Measurements from ENCODE around the gene C2orf78.

The C2orf78 gene

DNA sequence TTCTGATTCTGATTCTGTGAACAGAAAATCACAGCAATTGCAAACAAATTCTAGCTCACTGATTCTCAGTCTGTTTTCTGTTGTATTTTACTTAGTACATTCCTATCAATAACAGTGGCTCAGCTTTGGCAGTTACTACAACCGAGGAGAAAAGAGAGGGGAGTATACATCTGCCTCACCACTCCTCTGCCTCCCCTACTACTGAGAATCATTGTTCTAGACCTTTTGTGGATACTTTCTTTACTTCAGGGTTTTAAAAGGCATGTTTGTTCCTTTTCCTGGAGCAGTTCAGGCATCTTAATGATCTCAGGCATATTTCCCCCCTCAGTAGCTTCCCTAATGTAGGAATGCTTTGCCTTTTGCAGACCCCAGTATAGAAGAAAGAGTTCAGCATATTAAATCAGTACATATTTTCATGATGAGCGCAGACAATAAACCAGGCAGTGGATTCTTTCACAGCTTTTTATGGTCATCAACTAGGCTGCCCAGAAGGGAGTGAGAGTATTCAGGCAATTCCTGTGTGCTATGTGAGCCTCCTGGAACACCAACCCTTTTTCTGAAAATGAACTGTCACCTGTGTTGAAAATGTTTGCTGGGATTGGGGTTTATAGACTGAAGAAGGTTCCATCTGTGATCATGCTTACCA is 55.0 kb downstream of the C2orf78 start:
- no peak for DNase-seq

DNA sequence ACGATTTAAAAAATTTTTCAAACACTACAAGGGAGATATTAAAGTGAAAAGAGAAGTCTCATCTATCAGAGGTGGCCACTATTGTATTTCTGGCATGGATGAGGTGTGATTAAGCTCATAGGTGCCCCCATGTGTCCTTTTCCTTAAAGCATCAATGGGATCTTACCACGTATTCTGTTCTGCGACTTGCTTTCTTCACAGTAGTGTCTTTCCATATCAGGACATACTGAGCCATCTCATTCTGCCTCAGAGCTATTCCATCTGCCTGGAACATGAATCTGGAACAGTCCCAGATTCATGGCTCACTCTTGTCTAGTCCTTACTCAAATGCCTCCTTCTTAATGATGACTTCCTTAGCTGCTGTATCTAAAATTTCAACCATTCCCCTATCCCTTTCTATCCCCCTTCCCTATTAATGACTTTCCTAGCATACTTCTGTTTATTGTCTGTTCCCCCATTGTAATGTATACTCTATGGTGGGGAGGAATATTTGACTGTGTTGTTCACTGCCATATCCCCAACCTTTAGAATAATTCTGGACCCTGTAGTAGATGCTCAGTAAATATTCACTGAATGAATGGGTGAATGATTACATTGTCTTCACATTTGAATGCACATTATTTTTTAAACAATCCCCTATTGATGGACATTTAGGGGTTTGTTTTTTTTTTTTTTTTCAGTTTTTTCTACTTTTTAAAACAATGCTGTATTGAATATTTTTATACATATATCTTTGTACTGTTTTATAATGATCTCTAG is 55.8 kb downstream of the C2orf78 start:
- no peak for DNase-seq

DNA sequence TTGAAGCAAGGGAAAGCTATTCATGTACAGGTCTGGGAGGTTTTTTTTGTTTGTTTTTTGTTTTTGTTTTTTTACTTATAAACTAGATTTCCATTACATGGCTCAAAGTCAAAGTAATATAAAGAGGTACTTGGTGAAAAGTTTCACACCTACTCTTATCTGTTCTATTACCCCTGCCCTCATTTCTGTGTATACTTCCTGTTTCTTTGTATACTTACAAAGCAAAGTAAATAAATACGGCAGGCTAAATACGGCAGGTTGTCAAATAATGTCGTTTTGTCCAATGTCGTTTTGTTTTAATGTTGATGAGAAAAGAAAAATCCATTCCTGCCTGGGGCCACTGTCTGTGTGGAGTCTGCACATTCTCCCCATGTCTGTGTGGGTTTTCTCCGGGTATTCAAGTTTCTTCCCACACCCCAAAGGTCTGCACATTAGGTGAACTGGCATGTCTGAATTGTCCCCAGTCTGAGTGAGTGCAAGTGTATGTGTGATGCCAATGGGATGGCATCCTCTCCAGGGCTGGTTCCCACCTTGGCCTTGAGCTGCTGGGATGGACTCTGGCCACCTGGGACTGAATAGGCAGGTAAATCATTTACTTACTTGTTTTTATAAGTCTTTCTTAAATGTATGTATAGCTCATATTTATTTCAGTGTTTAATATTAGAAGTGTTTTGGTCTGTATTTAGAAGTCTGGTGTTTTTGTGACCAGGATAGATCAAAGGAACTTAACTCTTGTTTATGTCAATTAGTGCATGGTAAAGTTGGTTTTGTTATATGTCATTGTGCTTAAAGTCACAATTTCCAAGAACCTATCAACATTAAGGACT is 58.1 kb downstream of the C2orf78 start:
- DNase-seq, result no peak

DNA sequence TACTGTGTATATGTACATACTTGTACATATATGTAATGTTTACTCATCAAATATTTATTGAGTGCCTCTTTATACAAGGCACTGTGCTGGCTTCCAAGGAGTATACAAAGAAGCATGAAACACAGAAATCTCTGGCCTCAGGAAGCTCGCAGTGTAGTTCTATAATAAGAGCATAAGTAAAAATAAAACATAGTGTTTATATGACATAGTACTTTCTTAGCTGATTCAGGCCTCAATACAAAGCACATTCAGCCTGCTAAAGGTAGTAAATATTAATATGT is 58.7 kb downstream of the C2orf78 start:
- no peak for DNase-seq

DNA sequence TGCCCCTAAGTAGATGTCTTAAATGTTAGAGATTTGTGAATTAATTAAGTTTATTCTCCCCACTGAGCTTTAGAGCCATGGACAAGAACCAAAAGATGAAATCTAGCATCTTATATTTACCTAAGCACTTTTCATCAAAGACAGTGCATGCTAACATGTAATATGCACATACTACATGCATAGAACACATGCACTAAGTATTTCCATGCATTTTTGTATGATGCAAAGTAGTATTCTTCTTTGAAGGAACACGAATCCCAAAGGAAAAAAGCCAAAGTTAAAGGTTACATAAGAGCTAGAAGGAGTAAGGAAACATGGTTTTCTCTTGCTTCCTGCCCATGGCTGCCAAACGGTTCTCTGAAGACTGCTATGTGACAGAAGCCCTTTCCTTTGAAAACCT is 60.1 kb downstream of the C2orf78 start:
- no peak for DNase-seq

DNA sequence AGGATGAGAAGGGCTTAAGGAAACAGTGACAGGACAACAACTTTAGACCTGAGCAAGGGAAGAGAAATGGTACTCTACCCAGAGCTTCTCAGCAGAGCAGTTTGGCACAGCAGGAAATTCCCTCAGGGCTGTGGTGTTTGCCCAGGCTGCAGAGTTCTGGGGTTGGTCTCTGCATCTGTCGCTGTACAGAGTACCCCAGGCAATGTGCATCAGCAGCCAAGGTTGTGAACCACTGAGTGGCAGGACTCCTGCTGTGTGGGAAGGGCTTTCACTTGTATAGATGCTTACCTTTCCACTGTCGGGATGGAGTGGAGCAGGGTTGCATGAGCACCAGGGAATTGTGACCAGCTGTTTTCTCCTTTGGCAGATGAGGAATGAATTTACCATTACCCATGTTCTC is 66.0 kb downstream of the C2orf78 start:
- DNase-seq, result no peak

DNA sequence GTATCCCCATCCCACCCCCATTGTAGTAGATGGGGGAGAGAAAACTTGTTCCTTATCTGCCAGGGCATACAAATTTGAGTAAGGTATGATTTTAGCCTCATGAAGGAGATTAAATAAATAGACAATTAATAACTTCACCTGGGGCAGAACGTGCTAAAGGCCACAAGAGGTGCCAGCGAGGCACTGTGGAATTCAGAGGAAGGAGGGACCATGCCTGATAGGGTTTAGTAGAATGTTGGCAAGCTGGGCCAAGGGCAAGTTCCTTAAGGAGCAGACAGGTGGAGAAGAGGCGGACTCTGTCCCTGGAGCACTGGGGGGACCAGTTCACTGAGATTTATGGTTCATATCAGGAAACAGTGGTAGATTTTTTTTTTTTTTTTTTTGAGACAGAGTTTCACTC is 67.3 kb downstream of the C2orf78 start:
- DNase-seq, result no peak

DNA sequence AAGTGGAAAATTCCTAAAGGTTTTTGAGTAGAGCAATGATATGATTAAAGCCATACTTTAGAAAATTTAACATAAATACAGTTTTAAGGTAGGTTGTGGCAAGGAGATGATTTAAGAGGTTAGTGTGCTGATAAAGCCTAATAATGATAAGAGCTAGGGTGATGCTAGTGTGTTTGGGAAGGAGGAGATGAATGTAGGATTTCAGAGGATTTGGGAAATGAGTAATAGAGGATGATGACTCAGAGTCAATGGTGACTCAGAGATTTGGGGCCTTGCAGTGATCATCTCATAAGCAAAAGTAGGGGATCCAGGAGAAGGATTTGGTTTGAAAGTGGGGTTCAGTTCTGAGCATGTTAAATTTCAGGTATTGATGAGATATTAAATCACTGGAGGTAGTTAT is 68.0 kb downstream of the C2orf78 start:
- peak in 1 of 5 donors; percentile 28 for DNase-seq

DNA sequence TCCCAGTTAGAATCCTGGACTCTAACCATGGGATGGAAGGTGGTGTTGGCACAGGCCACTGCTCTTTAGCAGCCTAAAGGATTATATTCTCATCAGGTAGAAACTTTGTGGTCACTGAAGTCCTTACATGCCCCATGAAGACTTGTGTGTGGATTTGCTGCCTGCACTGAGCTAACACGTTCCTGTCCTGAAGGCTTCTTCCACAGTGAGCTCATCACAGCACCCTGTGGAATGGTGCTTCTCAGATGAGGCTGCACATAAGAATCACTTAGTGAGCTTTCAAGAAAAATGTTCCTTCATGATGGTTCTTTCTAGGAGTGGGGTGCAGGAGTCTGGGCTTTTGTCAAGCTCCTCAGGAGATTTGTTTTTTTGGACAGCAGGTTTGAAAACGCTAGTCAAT is 71.5 kb downstream of the C2orf78 start:
- no peak for DNase-seq

DNA sequence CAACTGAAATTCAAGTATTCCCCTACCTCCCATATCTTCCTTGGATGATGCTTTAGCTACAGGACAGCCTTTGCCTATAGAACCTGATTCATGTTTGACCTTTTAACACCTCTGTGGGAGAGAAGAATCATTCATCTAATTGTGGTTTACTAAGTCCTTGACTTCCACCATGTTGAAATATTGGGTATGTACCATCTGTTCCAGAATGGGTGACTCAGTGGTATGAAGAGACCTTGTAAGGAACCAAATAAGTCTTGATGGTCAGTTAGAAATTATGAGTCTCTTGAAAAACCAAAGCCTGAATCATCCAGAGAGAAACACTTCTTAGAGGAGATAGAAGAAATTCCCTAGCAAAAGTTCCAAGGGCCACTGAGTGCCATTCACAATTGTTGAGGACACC is 72.2 kb downstream of the C2orf78 start:
- DNase-seq, result no peak

DNA sequence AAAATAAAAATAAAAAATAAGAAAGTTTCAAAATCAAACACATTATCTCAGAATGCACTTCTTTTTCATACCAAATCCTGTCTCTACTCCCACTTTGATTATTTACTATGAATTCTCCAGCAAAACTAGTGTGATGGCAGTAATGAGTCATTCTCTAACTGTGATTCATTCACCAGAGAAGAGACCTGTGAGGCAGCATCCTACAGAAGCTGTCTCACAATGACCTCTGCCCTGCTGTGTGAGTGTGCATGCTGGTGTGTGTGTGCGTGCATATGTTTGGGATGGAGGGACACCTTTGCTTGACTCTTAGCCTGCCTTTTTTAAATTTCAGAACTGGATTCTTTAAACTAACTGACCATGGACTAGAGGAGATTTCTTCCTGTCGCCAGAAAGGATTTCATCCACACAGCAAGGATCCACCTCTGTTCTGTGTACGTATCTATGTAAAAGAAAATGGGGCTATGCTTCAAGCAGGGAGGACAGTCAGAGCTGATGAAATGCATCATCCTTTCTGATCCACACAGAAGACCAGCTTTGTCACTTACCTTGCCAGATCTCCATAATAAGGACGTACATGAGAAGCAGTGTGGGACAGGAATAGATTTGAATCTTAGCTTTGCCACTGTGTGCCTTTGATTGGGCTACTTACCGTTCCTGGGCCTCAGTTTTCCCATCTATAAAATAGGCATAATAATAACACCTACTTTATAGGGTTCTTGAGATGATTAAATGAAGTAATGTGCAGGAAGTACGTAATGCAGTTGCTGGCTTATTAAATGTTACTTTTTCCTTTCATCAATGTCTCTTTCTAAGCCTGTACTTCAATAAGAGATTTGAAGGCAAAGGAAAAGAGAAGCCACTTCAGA is 76.0 kb downstream of the C2orf78 start:
- DNase-seq, result peak in 1 of 5 donors; percentile 75

DNA sequence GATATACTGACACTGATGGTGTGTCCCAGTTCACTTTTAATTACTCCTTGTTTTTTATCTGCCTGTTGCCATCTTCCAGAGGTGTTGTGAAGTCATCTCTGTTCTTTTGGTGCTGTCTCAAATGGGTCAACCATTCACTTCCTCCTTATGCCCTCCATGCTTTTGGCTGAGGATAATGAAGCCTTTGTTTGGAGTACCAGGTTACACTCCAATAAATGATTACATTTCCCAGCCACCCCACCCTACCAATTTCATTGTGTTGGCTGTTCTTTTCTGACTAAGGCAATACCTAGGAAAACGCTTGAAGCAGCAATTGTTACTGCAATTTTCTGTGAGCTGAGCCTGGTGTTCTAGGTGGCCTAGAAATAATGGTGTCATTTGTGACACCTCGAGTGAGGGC is 79.0 kb downstream of the C2orf78 start:
- no peak for DNase-seq

All from T-helper 1 cell (primary cell).